ENCODE data around the gene MAP3K19.

- TF ChIP-seq CTCF (IDR thresholded peaks at IDR 0.05; ENCODE audit: insufficient read depth, low read depth, low read length) (no peak), EZH2 (IDR thresholded peaks at IDR 0.05; ENCODE audit: insufficient read depth, low read length) (no peak)
These were observed 110.6 kb downstream of the MAP3K19 start for GRCh38 chr2:134936691-134937090.
